GM12878 (cell line): Measurements from ENCODE around the gene RXFP4. TPM values are rescaled to one million over a fixed set of nuclear protein-coding genes. Genes with fewer than 3 reads are reported as not detected.

Experiments used
- ATAC-seq: fragments of 200-7000 bp; cut with Tn5 transposase; 3 replicates; pipeline ENCODE4 v1.9.1; 2020; ENCODE audit warnings: mild to moderate bottlenecking, moderate library complexity
- BruUV-seq: library from RNA; stranded (reverse); fragments of 400-500 nt; replicated peaks from 2 replicates; lab custom pipeline; 2021; lab: Mats Ljungman, UMichigan
- CTCF ChIA-PET: fragments of 300-600 bp; sonication (Branson Sonifier 250); formaldehyde crosslinking; extraction: SDS; loops from one replicate; lab custom pipeline; 2021; ENCODE audit warnings: inconsistent platforms; lab: Yijun Ruan, JAX
- POLR2A ChIA-PET: fragments of 350-600 bp; formaldehyde crosslinking; extraction: SDS; loops from one replicate; lab custom pipeline; 2021; ENCODE audit warnings: inconsistent platforms; lab: Charles Lee
- RAD21 ChIA-PET: fragments of 300-600 bp; sonication (Branson Sonifier 250); formaldehyde crosslinking; loops from one replicate; lab custom pipeline; 2023; ENCODE audit warnings: antibody characterized with exemption; ENCODE audit not compliant: unreplicated experiment; lab: Charles Lee
- SMC1A ChIA-PET: fragments of 300-600 bp; sonication (Branson Sonifier 250); formaldehyde crosslinking; loops from one replicate; lab custom pipeline; 2023; ENCODE audit not compliant: unreplicated experiment, uncharacterized antibody; lab: Charles Lee
- DNase-seq: peaks from one replicate; pipeline ENCODE4 v3.0.0-alpha.2; 2011; ENCODE audit warnings: low read depth, low spot score
- FAIRE-seq: peaks from 3 replicates; lab custom pipeline; 2011; peaks lifted over from hg19 to GRCh38; lab: Jason Lieb, UNC
- H2AFZ ChIP-seq: 2 replicates; pipeline ENCODE4 v1.6.0; 2011; ENCODE audit warnings: low read depth, low read length, control low read depth; ENCODE audit not compliant: control insufficient read depth
- H3K27ac ChIP-seq: 2 replicates; pipeline ENCODE4 v1.5.1; 2011; ENCODE audit warnings: control low read depth; ENCODE audit not compliant: control insufficient read depth, insufficient read depth
- H3K27me3 ChIP-seq, 2 experiments: replicated peaks in 1 of 2; 2 replicates each; pipeline versions ENCODE4 v1.6.0 to v1.6.1; 2011; ENCODE audit warnings: low read length in 1 of 2; ENCODE audit not compliant: control insufficient read depth in 2 of 2, insufficient read depth in 2 of 2
- H3K36me3 ChIP-seq, 2 experiments: 2 replicates each; pipeline ENCODE4 v1.5.1; 2011; ENCODE audit warnings: low read length in 1 of 2; ENCODE audit not compliant: control insufficient read depth in 2 of 2, insufficient read depth in 2 of 2
- H3K4me1 ChIP-seq: 2 replicates; pipeline ENCODE4 v1.6.1; 2011; ENCODE audit warnings: mild to moderate bottlenecking, low read length, moderate library complexity, mixed read lengths; ENCODE audit not compliant: control insufficient read depth, insufficient read depth
- H3K4me2 ChIP-seq: 2 replicates; pipeline ENCODE4 v1.6.0; 2011; ENCODE audit warnings: control low read depth; ENCODE audit not compliant: control insufficient read depth, insufficient read depth
- H3K4me3 ChIP-seq: fragments of 200-600 bp; sonication (generic); 2 replicates; pipeline ENCODE4 v1.5.1; 2016
- H3K79me2 ChIP-seq: 2 replicates; pipeline ENCODE4 v1.6.0; 2011; ENCODE audit warnings: low read length; ENCODE audit not compliant: control insufficient read depth, insufficient read depth
- H3K9ac ChIP-seq: 2 replicates; pipeline ENCODE4 v1.8.0; 2011; ENCODE audit warnings: low read length, control low read depth, mixed read lengths; ENCODE audit not compliant: control insufficient read depth, insufficient read depth
- H3K9me3 ChIP-seq: replicated peaks from 3 replicates; pipeline ENCODE4 v1.5.1; 2011; ENCODE audit warnings: mild to moderate bottlenecking, low read length; ENCODE audit not compliant: control insufficient read depth, insufficient read depth
- H4K20me1 ChIP-seq: 2 replicates; pipeline ENCODE4 v1.6.0; 2011; ENCODE audit not compliant: control insufficient read depth, insufficient read depth
- EP300 ChIP-seq, 2 experiments: fragments of 150-350 bp in 1 of 2; IDR thresholded peaks; 2 replicates each; pipeline ENCODE4 v1.6.1; 2011 to 2012; ENCODE audit warnings: low read depth in 2 of 2, low read length in 2 of 2, borderline replicate concordance in 1 of 2, improper control_type of control experiment in 1 of 2, inconsistent platforms in 1 of 2; ENCODE audit not compliant: control insufficient read depth in 1 of 2
- MTA2 ChIP-seq: fragments of 450-650 bp; IDR thresholded peaks from 2 replicates; pipeline ENCODE4 v1.6.1; 2016; ENCODE audit warnings: low read depth, mild to moderate bottlenecking, moderate library complexity
- MYC ChIP-seq: IDR thresholded peaks from 2 replicates; pipeline ENCODE4 v1.6.1; 2011; ENCODE audit warnings: mild to moderate bottlenecking, low read length, moderate library complexity, inconsistent platforms; ENCODE audit not compliant: insufficient read depth, insufficient replicate concordance, insufficient read length, severe bottlenecking
- NBN ChIP-seq: fragments of 450-650 bp; IDR thresholded peaks from 2 replicates; pipeline ENCODE4 v1.6.1; 2016
- PAX8 ChIP-seq: fragments of 450-650 bp; IDR thresholded peaks from 2 replicates; pipeline ENCODE4 v1.6.1; 2017; ENCODE audit warnings: mild to moderate bottlenecking, moderate library complexity
- POU2F2 ChIP-seq: IDR thresholded peaks from 3 replicates; pipeline ENCODE4 v1.6.1; 2011; ENCODE audit warnings: low read depth, mild to moderate bottlenecking, low read length, borderline replicate concordance
- YY1 ChIP-seq: IDR thresholded peaks from 2 replicates; pipeline ENCODE4 v1.6.1; 2011; ENCODE audit warnings: low read depth, mild to moderate bottlenecking, low read length
- ZBTB4 ChIP-seq: fragments of 450-650 bp; formaldehyde crosslinking; IDR thresholded peaks from 2 replicates; pipeline ENCODE4 v1.4.0; 2022; ENCODE audit warnings: mild to moderate bottlenecking, moderate library complexity
- WGBS: methylation state at CpG from one replicate; pipeline ENCODE4 v1.1.6; 2016; ENCODE audit warnings: low lambda C conversion rate; ENCODE audit not compliant: insufficient replicate concordance, insufficient coverage; ENCODE audit errors: missing lambda C conversion rate; 5-methylcytosine and 5-hydroxymethylcytosine counted together
- in situ Hi-C: fragments of 300-500 bp; cut with MboI; formaldehyde crosslinking; loops from 9 replicates; pipeline ENCODE4 v1.14.3; 2018; ENCODE audit warnings: mixed read lengths
- intact Hi-C: fragments of 100-400 bp; cut with micrococcal nuclease; formaldehyde crosslinking; loops from one replicate; pipeline ENCODE4 v1.14.2; 2022; ENCODE audit not compliant: unreplicated experiment
- polyA plus RNA-seq, 11 experiments: library from polyadenylated mRNA; depleted of rRNA in 4 of 11; unstranded in 6 of 11; stranded (reverse) in 5 of 11; fragments of >200 nt; fragmentation: Nextera tagmentation in 4 of 11; fragmentation: Illumina TruSeq in 1 of 11; extraction: Ambion mirVana in 4 of 11; extraction: Trizol in 1 of 11; gene quantifications; 1 replicate in 1 of 11; 2 replicates in 10 of 11; pipeline versions ENCODE4 v1.2.1 to v1.2.3, GENCODE V29; 2011 to 2016; ENCODE audit warnings: inconsistent platforms in 2 of 11, missing spikeins in 2 of 11, low read depth in 1 of 11
- total RNA-seq, 4 experiments: library from RNA; depleted of rRNA in 3 of 4; stranded (reverse); fragments of >200 nt in 3 of 4; fragmentation: Illumina TruSeq in 1 of 4; extraction: Trizol in 1 of 4; gene quantifications; 2 replicates each; pipeline versions ENCODE4 v1.2.1 to v1.2.3, GENCODE V29; 2013 to 2021
- TF ChIP-seq, protein P1 (sequence below): fragments of 450-650 bp; IDR thresholded peaks from 2 replicates; pipeline ENCODE4 v1.6.1; 2017; ENCODE audit warnings: low read depth, mild to moderate bottlenecking, moderate library complexity
- TF ChIP-seq, protein P2 (sequence below), 3 experiments: IDR thresholded peaks in 2 of 3; conservative IDR thresholded peaks in 1 of 3; 2 replicates each; pipeline ENCODE4 v1.5.1; 2011; ENCODE audit warnings: low read depth in 3 of 3, low read length in 3 of 3, mild to moderate bottlenecking in 3 of 3, control low read depth in 2 of 3, moderate library complexity in 2 of 3, inconsistent platforms in 1 of 3, mixed read lengths in 1 of 3; ENCODE audit not compliant: control insufficient read depth in 2 of 3, insufficient read depth in 1 of 3; ENCODE audit errors: extremely low read depth in 1 of 3

Gene RXFP4
- total and polyA plus RNA-seq, 10 of the 15 experiments (the other 5 are each of a cell fraction or from before 2014, with no cell fraction given): 0.10 to 0.40 (median 0.39) TPM; not detected in 7

- TF ChIP-seq, protein P1, sequence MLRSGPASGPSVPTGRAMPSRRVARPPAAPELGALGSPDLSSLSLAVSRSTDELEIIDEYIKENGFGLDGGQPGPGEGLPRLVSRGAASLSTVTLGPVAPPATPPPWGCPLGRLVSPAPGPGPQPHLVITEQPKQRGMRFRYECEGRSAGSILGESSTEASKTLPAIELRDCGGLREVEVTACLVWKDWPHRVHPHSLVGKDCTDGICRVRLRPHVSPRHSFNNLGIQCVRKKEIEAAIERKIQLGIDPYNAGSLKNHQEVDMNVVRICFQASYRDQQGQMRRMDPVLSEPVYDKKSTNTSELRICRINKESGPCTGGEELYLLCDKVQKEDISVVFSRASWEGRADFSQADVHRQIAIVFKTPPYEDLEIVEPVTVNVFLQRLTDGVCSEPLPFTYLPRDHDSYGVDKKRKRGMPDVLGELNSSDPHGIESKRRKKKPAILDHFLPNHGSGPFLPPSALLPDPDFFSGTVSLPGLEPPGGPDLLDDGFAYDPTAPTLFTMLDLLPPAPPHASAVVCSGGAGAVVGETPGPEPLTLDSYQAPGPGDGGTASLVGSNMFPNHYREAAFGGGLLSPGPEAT: no peak
- TF ChIP-seq YY1: peak; percentile 44; the same call in 1 of the 2 replicates
- TF ChIP-seq MYC: no peak
- TF ChIP-seq POU2F2: peak; percentile 11; the same call in 1 of the 3 replicates
- no peak for TF ChIP-seq EP300 (IDR thresholded peaks at IDR 0.05; ENCODE audit: borderline replicate concordance in 1 of 2, control insufficient read depth in 1 of 2, low read depth in 2 of 2, low read length in 2 of 2)
- no peak for TF ChIP-seq PAX8
These were observed 36.4 kb downstream of the RXFP4 start (continued) for GRCh38 chr1:155977690-155978324.

- intact Hi-C loops: loop anchor here (2.0 to 5.0 kb wide), 2 partner anchors 40 to 74 kb away; partner anchors contain the start of genes LAMTOR2 and UBQLN4
- Histone ChIP-seq H3K79me2 (peaks cover 82% of the 10 kb centered on the region), H3K4me3 (peak within 1 kb of the TSS; percentile 100), H4K20me1 (peaks cover 4% of the 10 kb centered on the region; the same call in 1 of the 2 replicates), H2AFZ (peak within 1 kb of the TSS; percentile 30), H3K9me3 (no peaks in the 10 kb centered on the region), H3K4me2 (peak within 1 kb of the TSS; percentile 86), H3K9ac (peak within 1 kb of the TSS; percentile 95), H3K4me1 (peaks cover 28% of the 10 kb centered on the region), H3K27me3 (no peaks in the 10 kb centered on the region), H3K27ac (peak within 1 kb of the TSS; percentile 97), H3K36me3 (peaks cover 0 to 2% of the 10 kb centered on the region in 2 experiments; a peak in 1 of 4 replicates)
- FAIRE-seq (no peak), ATAC-seq (peak; percentile 78), DNase-seq (no peak)
- no TSS peak for BruUV-seq
- ChIA-PET CTCF (interaction anchor here (0.9 to 14.7 kb wide), 10 partner anchors 11 to 88 kb away, joined by 3 to 227 read pairs (median 6); partner anchors contain the start of genes KHDC4 and RXFP4), SMC1A (interaction anchor here (0.6 to 16.7 kb wide), 12 partner anchors 8 to 787 kb away, joined by 3 to 229 read pairs (median 8); partner anchors contain the start of genes KHDC4, RXFP4 and SYT11), RAD21 (interaction anchor here (0.6 to 14.4 kb wide), 16 partner anchors 11 to 1043 kb away, joined by 3 to 214 read pairs (median 11); partner anchors contain the start of genes KHDC4, RXFP4 and SYT11), POLR2A (interaction anchor here (0.6 to 14.9 kb wide), 13 partner anchors 11 to 157 kb away, joined by 3 to 273 read pairs (median 15); partner anchors contain the start of genes GON4L, KHDC4, RXFP4 and SYT11)
- in situ Hi-C loops: no loop called here
- WGBS: 2% methylated on average over 38 of the region's 52 CpGs
- TF ChIP-seq NBN: peak; percentile 84
- no peak for TF ChIP-seq ZBTB4
- TF ChIP-seq, protein P2, sequence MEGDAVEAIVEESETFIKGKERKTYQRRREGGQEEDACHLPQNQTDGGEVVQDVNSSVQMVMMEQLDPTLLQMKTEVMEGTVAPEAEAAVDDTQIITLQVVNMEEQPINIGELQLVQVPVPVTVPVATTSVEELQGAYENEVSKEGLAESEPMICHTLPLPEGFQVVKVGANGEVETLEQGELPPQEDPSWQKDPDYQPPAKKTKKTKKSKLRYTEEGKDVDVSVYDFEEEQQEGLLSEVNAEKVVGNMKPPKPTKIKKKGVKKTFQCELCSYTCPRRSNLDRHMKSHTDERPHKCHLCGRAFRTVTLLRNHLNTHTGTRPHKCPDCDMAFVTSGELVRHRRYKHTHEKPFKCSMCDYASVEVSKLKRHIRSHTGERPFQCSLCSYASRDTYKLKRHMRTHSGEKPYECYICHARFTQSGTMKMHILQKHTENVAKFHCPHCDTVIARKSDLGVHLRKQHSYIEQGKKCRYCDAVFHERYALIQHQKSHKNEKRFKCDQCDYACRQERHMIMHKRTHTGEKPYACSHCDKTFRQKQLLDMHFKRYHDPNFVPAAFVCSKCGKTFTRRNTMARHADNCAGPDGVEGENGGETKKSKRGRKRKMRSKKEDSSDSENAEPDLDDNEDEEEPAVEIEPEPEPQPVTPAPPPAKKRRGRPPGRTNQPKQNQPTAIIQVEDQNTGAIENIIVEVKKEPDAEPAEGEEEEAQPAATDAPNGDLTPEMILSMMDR (IDR thresholded peaks at IDR 0.05 in 2 of 3, conservative IDR thresholded peaks at IDR 0.05 in 1 of 3; ENCODE audit: control insufficient read depth in 2 of 3, extremely low read depth in 1 of 3, insufficient read depth in 1 of 3, low read depth in 3 of 3, low read length in 3 of 3): peak in 2 of 3 experiments; percentile 19 to 27; a peak in 4 of 6 replicates
- peak; percentile 11; the same call in 1 of the 2 replicates for TF ChIP-seq MTA2
These were observed 37.0 kb downstream of the RXFP4 start, which contains the start of gene ARHGEF2 for GRCh38 chr1:155978325-155978972. Gene ARHGEF2 (minus strand): TSS chr1:155978547. CDS start chr1:155978427, 120 bp downstream.
